GM23338 (cell line): ENCODE data around the gene ATP13A4. TPM values are rescaled to one million over a fixed set of nuclear protein-coding genes. Genes with fewer than 3 reads are reported as not detected.

Source experiments
- ATAC-seq: fragments of 200-7000 bp; cut with Tn5 transposase; 3 replicates; pipeline ENCODE4 v1.9.1; 2020
- DNase-seq: peaks from one replicate; pipeline ENCODE4 v3.0.0-alpha.2; 2015; ENCODE audit warnings: low spot score
- H2AFZ ChIP-seq: fragments of 200-600 bp; sonication (generic); 2 replicates; pipeline ENCODE4 v1.8.0; 2016; ENCODE audit warnings: antibody characterized with exemption, mild to moderate bottlenecking, moderate library complexity
- H3F3A ChIP-seq: fragments of 200-600 bp; sonication (generic); replicated peaks from 2 replicates; pipeline ENCODE4 v1.8.0; 2017; ENCODE audit warnings: antibody characterized with exemption, mixed run types, low read depth
- H3K27ac ChIP-seq: fragments of 200-600 bp; sonication (generic); 2 replicates; pipeline ENCODE4 v1.6.1; 2016; ENCODE audit warnings: low read depth
- H3K27me3 ChIP-seq: fragments of 200-600 bp; sonication (generic); 2 replicates; pipeline ENCODE4 v1.8.0; 2016; ENCODE audit warnings: mild to moderate bottlenecking, mixed run types, moderate library complexity; ENCODE audit not compliant: insufficient read depth
- H3K36me3 ChIP-seq: fragments of 200-600 bp; sonication (generic); 2 replicates; pipeline ENCODE4 v1.8.0; 2016; ENCODE audit warnings: mild to moderate bottlenecking; ENCODE audit not compliant: insufficient read depth
- H3K4me1 ChIP-seq: fragments of 200-600 bp; sonication (generic); 2 replicates; pipeline ENCODE4 v1.8.0; 2016; ENCODE audit warnings: mild to moderate bottlenecking, moderate library complexity; ENCODE audit not compliant: insufficient read depth
- H3K4me2 ChIP-seq: fragments of 200-600 bp; sonication (generic); 2 replicates; pipeline ENCODE4 v1.7.1; 2017; ENCODE audit warnings: mixed run types
- H3K4me3 ChIP-seq: fragments of 200-600 bp; sonication (generic); 2 replicates; pipeline ENCODE4 v1.6.1; 2016; ENCODE audit warnings: mixed run types
- H3K79me2 ChIP-seq: fragments of 200-600 bp; sonication (generic); replicated peaks from 2 replicates; pipeline ENCODE4 v1.8.0; 2017; ENCODE audit warnings: mild to moderate bottlenecking; ENCODE audit not compliant: insufficient read depth
- H3K9me2 ChIP-seq: fragments of 200-600 bp; sonication (generic); 2 replicates; pipeline ENCODE4 v1.8.0; 2017; ENCODE audit not compliant: insufficient read depth
- H4K20me1 ChIP-seq: fragments of 200-600 bp; sonication (generic); replicated peaks from 2 replicates; pipeline ENCODE4 v1.8.0; 2017; ENCODE audit warnings: mild to moderate bottlenecking; ENCODE audit not compliant: insufficient read depth
- H3K27ac Mint-ChIP-seq: 2 replicates; pipeline ENCODE4 v1.8.0; 2020; ENCODE audit warnings: inconsistent platforms, mild to moderate bottlenecking, moderate library complexity, mixed read lengths
- H3K27me3 Mint-ChIP-seq: 3 replicates; pipeline ENCODE4 v1.8.0; 2022; ENCODE audit warnings: low read depth, mild to moderate bottlenecking, moderate library complexity, mixed read lengths, inconsistent platforms; ENCODE audit not compliant: insufficient read depth, poor library complexity
- H3K36me3 Mint-ChIP-seq: 3 replicates; pipeline ENCODE4 v1.8.0; 2021; ENCODE audit warnings: low read depth, mild to moderate bottlenecking, inconsistent platforms, moderate library complexity, mixed read lengths
- H3K4me1 Mint-ChIP-seq: 3 replicates; pipeline ENCODE4 v1.8.0; 2020; ENCODE audit warnings: mild to moderate bottlenecking, inconsistent platforms, mixed read lengths
- H3K4me3 Mint-ChIP-seq: 3 replicates; pipeline ENCODE4 v1.8.0; 2021; ENCODE audit warnings: moderate library complexity, mild to moderate bottlenecking, inconsistent platforms, mixed read lengths
- H3K9me3 Mint-ChIP-seq: 3 replicates; pipeline ENCODE4 v1.8.0; 2020; ENCODE audit warnings: moderate library complexity, mild to moderate bottlenecking, inconsistent platforms, mixed read lengths
- CREB1 ChIP-seq: fragments of 250-450 bp; sonication (Bioruptor Pico); IDR thresholded peaks from 2 replicates; pipeline ENCODE4 v1.5.0; 2020; ENCODE audit warnings: low read depth, mild to moderate bottlenecking, moderate library complexity
- EZH2 ChIP-seq: fragments of 200-600 bp; sonication (generic); IDR thresholded peaks from one replicate; pipeline ENCODE4 v1.8.0; 2017; ENCODE audit warnings: antibody characterized with exemption, mild to moderate bottlenecking, low read depth; ENCODE audit not compliant: unreplicated experiment
- EZH2phosphoT487 ChIP-seq: fragments of 200-600 bp; sonication (generic); IDR thresholded peaks from one replicate; pipeline ENCODE4 v1.8.1; 2018; ENCODE audit warnings: antibody characterized with exemption; ENCODE audit not compliant: unreplicated experiment
- JUNB ChIP-seq: IDR thresholded peaks from one replicate; pipeline ENCODE4 v1.6.1; 2016; ENCODE audit warnings: antibody characterized with exemption; ENCODE audit not compliant: unreplicated experiment
- NANOG ChIP-seq: IDR thresholded peaks from 2 replicates; pipeline ENCODE4 v1.6.1; 2016; ENCODE audit warnings: antibody characterized with exemption, borderline replicate concordance
- POLR2AphosphoS5 ChIP-seq: IDR thresholded peaks from 2 replicates; pipeline ENCODE4 v1.6.1; 2016; ENCODE audit warnings: antibody characterized with exemption, low read depth
- STAT1 ChIP-seq: IDR thresholded peaks from one replicate; pipeline ENCODE4 v1.6.1; 2016; ENCODE audit warnings: antibody characterized with exemption; ENCODE audit not compliant: unreplicated experiment
- ZNF114 ChIP-seq: fragments of 250-450 bp; sonication (Bioruptor Pico); IDR thresholded peaks from 2 replicates; pipeline ENCODE4 v1.5.0; 2020; ENCODE audit warnings: mild to moderate bottlenecking, moderate library complexity
- ZNF331 ChIP-seq: fragments of 250-450 bp; sonication (Bioruptor Pico); IDR thresholded peaks from 2 replicates; pipeline ENCODE4 v1.5.0; 2020; ENCODE audit warnings: low read depth, mild to moderate bottlenecking, moderate library complexity
- polyA plus RNA-seq: library from polyadenylated mRNA; unstranded; fragments of >200 nt; fragmentation: Nextera tagmentation; extraction: Ambion mirVana; gene quantifications from 2 replicates; pipeline ENCODE4 v1.2.1, GENCODE V29; 2016
- total RNA-seq: library from RNA; depleted of rRNA; stranded (reverse); fragments of >200 nt; shearing (Covaris generic); gene quantifications from 2 replicates; pipeline ENCODE4 v1.2.3, GENCODE V29; 2014
- TF ChIP-seq, protein P1 (sequence below): IDR thresholded peaks from 2 replicates; pipeline ENCODE4 v1.6.1; 2016; ENCODE audit warnings: antibody characterized with exemption
- TF ChIP-seq, protein P2 (sequence below), 2 experiments: fragments of 200-600 bp in 1 of 2; sonication (generic) in 1 of 2; conservative IDR thresholded peaks; 2 replicates each; pipeline versions ENCODE4 v1.5.1 to v1.6.1; 2016 to 2017; ENCODE audit warnings: antibody characterized with exemption in 2 of 2, low read depth in 2 of 2, mild to moderate bottlenecking in 2 of 2, moderate library complexity in 1 of 2
- TF ChIP-seq, protein P3 (sequence below): fragments of 250-450 bp; sonication (Bioruptor Pico); IDR thresholded peaks from 2 replicates; pipeline ENCODE4 v1.5.0; 2020; ENCODE audit warnings: mild to moderate bottlenecking, moderate library complexity
- TF ChIP-seq, protein P4 (sequence below): IDR thresholded peaks from one replicate; pipeline ENCODE4 v1.6.1; 2018; ENCODE audit warnings: antibody characterized with exemption; ENCODE audit not compliant: unreplicated experiment

Gene ATP13A4
- total and polyA plus RNA-seq, 2 experiments from 2014 or later, result not detected

DNA sequence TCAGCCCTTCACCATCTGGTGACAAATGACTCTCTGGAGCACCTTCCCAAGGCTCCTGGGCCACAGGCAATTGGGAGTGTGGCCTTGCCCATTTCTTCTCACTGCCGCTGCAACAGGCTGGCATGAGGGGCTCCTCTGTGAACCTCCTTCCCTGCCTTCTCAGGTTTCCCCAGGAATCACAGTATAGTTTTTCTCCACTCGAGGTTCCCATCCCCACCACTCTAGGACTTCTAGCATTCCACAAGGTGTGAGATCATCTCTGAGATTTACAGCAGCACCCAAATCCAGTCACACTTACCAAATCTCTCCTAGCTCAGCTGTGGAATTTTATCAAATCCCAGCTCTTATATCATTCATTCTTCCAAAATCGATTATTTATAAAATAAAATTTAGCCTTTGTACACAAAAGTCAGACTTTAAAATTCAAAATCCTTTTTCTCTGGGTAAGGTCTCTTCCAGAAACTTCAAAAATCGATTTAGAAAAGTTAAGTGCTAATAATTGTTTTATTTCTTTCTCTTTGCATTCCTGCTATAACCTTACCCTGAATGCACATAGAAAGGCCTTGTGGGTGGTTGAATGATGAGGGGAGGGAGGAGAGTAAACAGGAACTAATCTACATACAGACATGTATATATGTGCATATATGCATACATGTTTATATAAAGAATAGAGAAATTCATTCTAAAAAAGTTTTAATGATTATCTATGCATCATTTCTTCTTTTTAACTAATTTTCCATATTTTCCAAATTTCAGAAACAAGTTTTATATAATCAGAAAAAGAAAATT is 18.9 kb upstream of the ATP13A4 start:
- no peak overlapping the region for H3K4me3 Mint-ChIP-seq
- H3K36me3 Mint-ChIP-seq, result no peaks in the 10 kb centered on the region
- Histone ChIP-seq H3F3A (no peaks in the 10 kb centered on the region), H3K9me2 (no peaks in the 10 kb centered on the region), H4K20me1 (no peaks in the 10 kb centered on the region), H3K27me3 (no peaks in the 10 kb centered on the region), H2AFZ (no peak overlapping the region), H3K4me2 (no peak overlapping the region), H3K36me3 (no peaks in the 10 kb centered on the region), H3K79me2 (no peaks in the 10 kb centered on the region), H3K4me3 (no peak overlapping the region), H3K27ac (no peak overlapping the region), H3K4me1 (peaks cover 25% of the 10 kb centered on the region)
- ATAC-seq, result no peak
- H3K27me3 Mint-ChIP-seq, result peaks cover 4% of the 10 kb centered on the region
- peak; percentile 22 for DNase-seq
- TF ChIP-seq JUNB (no peak), ZNF114 (no peak), EZH2 (no peak), CREB1 (CRISPR knock-in tag) (no peak), ZNF331 (CRISPR knock-in tag) (no peak), STAT1 (no peak), NANOG (no peak), EZH2phosphoT487 (no peak), POLR2AphosphoS5 (no peak)
- TF ChIP-seq, protein P1, sequence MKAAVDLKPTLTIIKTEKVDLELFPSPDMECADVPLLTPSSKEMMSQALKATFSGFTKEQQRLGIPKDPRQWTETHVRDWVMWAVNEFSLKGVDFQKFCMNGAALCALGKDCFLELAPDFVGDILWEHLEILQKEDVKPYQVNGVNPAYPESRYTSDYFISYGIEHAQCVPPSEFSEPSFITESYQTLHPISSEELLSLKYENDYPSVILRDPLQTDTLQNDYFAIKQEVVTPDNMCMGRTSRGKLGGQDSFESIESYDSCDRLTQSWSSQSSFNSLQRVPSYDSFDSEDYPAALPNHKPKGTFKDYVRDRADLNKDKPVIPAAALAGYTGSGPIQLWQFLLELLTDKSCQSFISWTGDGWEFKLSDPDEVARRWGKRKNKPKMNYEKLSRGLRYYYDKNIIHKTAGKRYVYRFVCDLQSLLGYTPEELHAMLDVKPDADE, result no peak
- TF ChIP-seq, protein P2, sequence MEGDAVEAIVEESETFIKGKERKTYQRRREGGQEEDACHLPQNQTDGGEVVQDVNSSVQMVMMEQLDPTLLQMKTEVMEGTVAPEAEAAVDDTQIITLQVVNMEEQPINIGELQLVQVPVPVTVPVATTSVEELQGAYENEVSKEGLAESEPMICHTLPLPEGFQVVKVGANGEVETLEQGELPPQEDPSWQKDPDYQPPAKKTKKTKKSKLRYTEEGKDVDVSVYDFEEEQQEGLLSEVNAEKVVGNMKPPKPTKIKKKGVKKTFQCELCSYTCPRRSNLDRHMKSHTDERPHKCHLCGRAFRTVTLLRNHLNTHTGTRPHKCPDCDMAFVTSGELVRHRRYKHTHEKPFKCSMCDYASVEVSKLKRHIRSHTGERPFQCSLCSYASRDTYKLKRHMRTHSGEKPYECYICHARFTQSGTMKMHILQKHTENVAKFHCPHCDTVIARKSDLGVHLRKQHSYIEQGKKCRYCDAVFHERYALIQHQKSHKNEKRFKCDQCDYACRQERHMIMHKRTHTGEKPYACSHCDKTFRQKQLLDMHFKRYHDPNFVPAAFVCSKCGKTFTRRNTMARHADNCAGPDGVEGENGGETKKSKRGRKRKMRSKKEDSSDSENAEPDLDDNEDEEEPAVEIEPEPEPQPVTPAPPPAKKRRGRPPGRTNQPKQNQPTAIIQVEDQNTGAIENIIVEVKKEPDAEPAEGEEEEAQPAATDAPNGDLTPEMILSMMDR (conservative IDR thresholded peaks at IDR 0.05; ENCODE audit: low read depth in 2 of 2), result no peak
- TF ChIP-seq, protein P3, sequence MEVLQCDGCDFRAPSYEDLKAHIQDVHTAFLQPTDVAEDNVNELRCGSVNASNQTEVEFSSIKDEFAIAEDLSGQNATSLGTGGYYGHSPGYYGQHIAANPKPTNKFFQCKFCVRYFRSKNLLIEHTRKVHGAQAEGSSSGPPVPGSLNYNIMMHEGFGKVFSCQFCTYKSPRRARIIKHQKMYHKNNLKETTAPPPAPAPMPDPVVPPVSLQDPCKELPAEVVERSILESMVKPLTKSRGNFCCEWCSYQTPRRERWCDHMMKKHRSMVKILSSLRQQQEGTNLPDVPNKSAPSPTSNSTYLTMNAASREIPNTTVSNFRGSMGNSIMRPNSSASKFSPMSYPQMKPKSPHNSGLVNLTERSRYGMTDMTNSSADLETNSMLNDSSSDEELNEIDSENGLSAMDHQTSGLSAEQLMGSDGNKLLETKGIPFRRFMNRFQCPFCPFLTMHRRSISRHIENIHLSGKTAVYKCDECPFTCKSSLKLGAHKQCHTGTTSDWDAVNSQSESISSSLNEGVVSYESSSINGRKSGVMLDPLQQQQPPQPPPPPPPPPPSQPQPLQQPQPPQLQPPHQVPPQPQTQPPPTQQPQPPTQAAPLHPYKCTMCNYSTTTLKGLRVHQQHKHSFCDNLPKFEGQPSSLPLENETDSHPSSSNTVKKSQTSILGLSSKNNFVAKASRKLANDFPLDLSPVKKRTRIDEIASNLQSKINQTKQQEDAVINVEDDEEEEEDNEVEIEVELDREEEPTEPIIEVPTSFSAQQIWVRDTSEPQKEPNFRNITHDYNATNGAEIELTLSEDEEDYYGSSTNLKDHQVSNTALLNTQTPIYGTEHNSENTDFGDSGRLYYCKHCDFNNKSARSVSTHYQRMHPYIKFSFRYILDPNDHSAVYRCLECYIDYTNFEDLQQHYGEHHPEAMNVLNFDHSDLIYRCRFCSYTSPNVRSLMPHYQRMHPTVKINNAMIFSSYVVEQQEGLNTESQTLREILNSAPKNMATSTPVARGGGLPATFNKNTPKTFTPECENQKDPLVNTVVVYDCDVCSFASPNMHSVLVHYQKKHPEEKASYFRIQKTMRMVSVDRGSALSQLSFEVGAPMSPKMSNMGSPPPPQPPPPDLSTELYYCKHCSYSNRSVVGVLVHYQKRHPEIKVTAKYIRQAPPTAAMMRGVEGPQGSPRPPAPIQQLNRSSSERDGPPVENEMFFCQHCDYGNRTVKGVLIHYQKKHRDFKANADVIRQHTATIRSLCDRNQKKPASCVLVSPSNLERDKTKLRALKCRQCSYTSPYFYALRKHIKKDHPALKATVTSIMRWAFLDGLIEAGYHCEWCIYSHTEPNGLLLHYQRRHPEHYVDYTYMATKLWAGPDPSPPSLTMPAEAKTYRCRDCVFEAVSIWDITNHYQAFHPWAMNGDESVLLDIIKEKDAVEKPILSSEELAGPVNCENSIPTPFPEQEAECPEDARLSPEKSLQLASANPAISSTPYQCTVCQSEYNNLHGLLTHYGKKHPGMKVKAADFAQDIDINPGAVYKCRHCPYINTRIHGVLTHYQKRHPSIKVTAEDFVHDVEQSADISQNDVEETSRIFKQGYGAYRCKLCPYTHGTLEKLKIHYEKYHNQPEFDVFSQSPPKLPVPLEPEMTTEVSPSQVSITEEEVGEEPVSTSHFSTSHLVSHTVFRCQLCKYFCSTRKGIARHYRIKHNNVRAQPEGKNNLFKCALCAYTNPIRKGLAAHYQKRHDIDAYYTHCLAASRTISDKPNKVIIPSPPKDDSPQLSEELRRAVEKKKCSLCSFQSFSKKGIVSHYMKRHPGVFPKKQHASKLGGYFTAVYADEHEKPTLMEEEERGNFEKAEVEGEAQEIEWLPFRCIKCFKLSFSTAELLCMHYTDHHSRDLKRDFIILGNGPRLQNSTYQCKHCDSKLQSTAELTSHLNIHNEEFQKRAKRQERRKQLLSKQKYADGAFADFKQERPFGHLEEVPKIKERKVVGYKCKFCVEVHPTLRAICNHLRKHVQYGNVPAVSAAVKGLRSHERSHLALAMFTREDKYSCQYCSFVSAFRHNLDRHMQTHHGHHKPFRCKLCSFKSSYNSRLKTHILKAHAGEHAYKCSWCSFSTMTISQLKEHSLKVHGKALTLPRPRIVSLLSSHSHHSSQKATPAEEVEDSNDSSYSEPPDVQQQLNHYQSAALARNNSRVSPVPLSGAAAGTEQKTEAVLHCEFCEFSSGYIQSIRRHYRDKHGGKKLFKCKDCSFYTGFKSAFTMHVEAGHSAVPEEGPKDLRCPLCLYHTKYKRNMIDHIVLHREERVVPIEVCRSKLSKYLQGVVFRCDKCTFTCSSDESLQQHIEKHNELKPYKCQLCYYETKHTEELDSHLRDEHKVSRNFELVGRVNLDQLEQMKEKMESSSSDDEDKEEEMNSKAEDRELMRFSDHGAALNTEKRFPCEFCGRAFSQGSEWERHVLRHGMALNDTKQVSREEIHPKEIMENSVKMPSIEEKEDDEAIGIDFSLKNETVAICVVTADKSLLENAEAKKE (CRISPR knock-in tag), result no peak
- TF ChIP-seq, protein P4, sequence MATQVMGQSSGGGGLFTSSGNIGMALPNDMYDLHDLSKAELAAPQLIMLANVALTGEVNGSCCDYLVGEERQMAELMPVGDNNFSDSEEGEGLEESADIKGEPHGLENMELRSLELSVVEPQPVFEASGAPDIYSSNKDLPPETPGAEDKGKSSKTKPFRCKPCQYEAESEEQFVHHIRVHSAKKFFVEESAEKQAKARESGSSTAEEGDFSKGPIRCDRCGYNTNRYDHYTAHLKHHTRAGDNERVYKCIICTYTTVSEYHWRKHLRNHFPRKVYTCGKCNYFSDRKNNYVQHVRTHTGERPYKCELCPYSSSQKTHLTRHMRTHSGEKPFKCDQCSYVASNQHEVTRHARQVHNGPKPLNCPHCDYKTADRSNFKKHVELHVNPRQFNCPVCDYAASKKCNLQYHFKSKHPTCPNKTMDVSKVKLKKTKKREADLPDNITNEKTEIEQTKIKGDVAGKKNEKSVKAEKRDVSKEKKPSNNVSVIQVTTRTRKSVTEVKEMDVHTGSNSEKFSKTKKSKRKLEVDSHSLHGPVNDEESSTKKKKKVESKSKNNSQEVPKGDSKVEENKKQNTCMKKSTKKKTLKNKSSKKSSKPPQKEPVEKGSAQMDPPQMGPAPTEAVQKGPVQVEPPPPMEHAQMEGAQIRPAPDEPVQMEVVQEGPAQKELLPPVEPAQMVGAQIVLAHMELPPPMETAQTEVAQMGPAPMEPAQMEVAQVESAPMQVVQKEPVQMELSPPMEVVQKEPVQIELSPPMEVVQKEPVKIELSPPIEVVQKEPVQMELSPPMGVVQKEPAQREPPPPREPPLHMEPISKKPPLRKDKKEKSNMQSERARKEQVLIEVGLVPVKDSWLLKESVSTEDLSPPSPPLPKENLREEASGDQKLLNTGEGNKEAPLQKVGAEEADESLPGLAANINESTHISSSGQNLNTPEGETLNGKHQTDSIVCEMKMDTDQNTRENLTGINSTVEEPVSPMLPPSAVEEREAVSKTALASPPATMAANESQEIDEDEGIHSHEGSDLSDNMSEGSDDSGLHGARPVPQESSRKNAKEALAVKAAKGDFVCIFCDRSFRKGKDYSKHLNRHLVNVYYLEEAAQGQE, result no peak
- H3K4me1 Mint-ChIP-seq, result peaks cover 21% of the 10 kb centered on the region
- H3K27ac Mint-ChIP-seq, result peak overlapping the region; percentile 72; the same call in 1 of the 2 replicates
- H3K9me3 Mint-ChIP-seq, result no peaks in the 10 kb centered on the region
